ENCODE measurements around the gene ZBBX.

- TF ChIP-seq TAF1 (IDR thresholded peaks at IDR 0.05; ENCODE audit: low read depth, low read length), result no peak
- TF ChIP-seq POLR2A (IDR thresholded peaks at IDR 0.05; ENCODE audit: low read depth, low read length), result no peak
- no peak for TF ChIP-seq SPI1 (IDR thresholded peaks at IDR 0.05; ENCODE audit: low read depth, low read length)
- TF ChIP-seq POLR2AphosphoS5 (IDR thresholded peaks at IDR 0.05; ENCODE audit: low read depth, low read length), result no peak
Observed at GRCh38 chr3:167318996-167319615, 61.0 kb downstream of the ZBBX start.

Data from GM12891 (cell line).